ENCODE measurements around the gene MKLN1. TPM values are rescaled to one million over a fixed set of nuclear protein-coding genes. Genes with fewer than 3 reads are reported as not detected.

MKLN1 gene
- total RNA-seq, 1 experiment from 2014 or later: 48.5 TPM

DNA sequence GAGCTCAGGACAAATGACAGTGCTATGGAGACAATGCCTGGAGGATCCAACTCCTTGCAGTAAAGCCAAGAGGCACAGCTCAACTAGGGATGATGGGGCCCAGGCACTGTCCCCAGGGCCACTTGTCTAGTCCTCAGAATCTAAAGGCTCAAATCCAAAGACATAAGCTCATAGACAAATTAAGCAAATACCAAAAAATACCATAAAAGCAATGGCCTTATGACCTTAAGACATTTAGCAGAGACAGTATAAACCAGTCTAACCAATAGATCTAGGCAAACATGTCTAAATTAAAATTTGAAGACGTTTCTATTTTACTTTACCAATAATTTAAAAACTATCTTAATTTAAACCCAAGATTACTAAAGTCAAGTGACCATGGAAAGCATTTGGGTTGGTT, 14.8 kb upstream of the MKLN1 start:
- ATAC-seq: no peak

More for the DNA sequence above, 14.8 kb upstream of the MKLN1 start:
- intact Hi-C loops (cut with micrococcal nuclease): no loop called here
- Histone ChIP-seq H3K4me3 (replicated peaks in 1 of 2; ENCODE audit: low read depth in 1 of 2, low read length in 2 of 2) (no peak overlapping the region), H3K4me2 (ENCODE audit: low read length) (no peak overlapping the region), H3K27ac (ENCODE audit: low read depth, low read length) (no peak overlapping the region), H3K79me2 (ENCODE audit: insufficient read depth, low read length) (no peaks in the 10 kb centered on the region), H3K9ac (ENCODE audit: low read length) (no peak overlapping the region), H3K4me1 (ENCODE audit: control insufficient read depth in 1 of 2, insufficient read depth in 2 of 2, low read length in 2 of 2) (no peaks in the 10 kb centered on the region), H3K9me3 (ENCODE audit: control insufficient read depth in 1 of 2, insufficient read depth in 1 of 2, low read depth in 1 of 2, low read length in 2 of 2) (peaks cover 0 to 5% of the 10 kb centered on the region in 2 experiments; a peak in 1 of 4 replicates), H3K27me3 (ENCODE audit: insufficient read depth, low read length) (no peaks in the 10 kb centered on the region), H4K20me1 (ENCODE audit: insufficient read depth) (no peaks in the 10 kb centered on the region), H2AFZ (ENCODE audit: low read depth, low read length, poor library complexity, severe bottlenecking) (no peak overlapping the region), H3K9me2 (ENCODE audit: insufficient read depth) (no peaks in the 10 kb centered on the region), H3K36me3 (ENCODE audit: control insufficient read depth in 1 of 2, insufficient read depth in 2 of 2, low read length in 2 of 2) (no peaks in the 10 kb centered on the region)
- TF ChIP-seq CBX3 (IDR thresholded peaks at IDR 0.05; ENCODE audit: low read depth): peak; percentile 65; the same call in 1 of the 2 replicates
- TF ChIP-seq ZNF274 (IDR thresholded peaks at IDR 0.05; ENCODE audit: low read depth, low read length): no peak
- TF ChIP-seq REST (IDR thresholded peaks at IDR 0.05; ENCODE audit: low read depth): no peak
- ChIA-PET RAD21 (ENCODE audit: low non-redundant PET in 1 of 2, low total read pairs in 2 of 2, uncharacterized antibody in 2 of 2, unreplicated experiment in 2 of 2) (no interaction called here), POLR2A (no interaction called here), CTCF (no interaction called here)
- no TSS peak for BruUV-seq (replicated peaks)
- DNase-seq (ENCODE audit: low read depth, low spot score): no peak

Measured in HCT116 (cell line).